GM12801 (cell line): ENCODE results near the gene CXCR4.

Source experiments
- TF ChIP-seq, protein P1 (sequence below): IDR thresholded peaks from one replicate; pipeline ENCODE4 v1.5.1; 2011; ENCODE audit warnings: control low read depth; ENCODE audit not compliant: insufficient read length; ENCODE audit errors: extremely low read depth

The CXCR4 gene

DNA sequence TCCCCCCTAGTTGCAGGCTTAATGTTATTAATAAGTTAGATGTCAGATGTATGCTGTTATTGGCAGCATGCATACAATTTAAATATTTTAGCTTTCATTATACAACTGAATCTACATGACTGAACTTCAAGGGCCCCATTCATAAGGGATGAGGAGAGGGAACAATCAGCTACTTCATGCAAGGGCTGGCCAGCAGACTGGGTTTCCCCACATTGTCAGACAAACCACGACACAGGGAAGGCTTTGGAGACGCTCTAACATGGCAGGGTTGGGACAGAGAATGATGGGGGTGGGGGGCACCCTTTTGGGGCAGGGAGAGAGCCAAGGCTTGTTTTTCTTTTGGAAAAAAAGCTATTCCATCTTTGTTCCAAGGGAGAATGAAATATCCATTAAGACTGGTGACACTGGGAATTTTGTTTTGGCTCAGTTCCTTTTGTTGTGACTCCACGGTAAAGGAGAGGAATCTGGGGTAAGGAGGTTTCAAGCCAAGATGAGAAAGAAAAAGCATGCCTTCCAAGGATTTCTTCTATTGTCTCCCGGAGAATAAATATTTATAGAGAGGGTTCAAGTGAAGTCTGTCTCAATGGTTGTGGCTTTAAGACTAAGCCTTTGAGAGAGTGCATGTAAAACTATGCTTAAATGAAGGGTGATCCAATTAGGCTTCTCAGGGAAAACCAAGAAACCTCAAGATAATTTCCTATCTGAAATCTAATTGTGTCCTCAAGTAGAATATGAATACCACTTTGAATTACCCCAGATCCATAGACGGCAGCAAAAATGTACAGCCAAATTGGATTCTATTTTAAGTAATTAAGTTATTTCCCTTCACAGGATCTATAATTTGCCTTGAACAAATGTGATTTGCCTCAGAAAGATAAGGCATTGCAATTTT, 5.4 kb downstream of the CXCR4 start:
- TF ChIP-seq, protein P1, sequence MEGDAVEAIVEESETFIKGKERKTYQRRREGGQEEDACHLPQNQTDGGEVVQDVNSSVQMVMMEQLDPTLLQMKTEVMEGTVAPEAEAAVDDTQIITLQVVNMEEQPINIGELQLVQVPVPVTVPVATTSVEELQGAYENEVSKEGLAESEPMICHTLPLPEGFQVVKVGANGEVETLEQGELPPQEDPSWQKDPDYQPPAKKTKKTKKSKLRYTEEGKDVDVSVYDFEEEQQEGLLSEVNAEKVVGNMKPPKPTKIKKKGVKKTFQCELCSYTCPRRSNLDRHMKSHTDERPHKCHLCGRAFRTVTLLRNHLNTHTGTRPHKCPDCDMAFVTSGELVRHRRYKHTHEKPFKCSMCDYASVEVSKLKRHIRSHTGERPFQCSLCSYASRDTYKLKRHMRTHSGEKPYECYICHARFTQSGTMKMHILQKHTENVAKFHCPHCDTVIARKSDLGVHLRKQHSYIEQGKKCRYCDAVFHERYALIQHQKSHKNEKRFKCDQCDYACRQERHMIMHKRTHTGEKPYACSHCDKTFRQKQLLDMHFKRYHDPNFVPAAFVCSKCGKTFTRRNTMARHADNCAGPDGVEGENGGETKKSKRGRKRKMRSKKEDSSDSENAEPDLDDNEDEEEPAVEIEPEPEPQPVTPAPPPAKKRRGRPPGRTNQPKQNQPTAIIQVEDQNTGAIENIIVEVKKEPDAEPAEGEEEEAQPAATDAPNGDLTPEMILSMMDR = no peak

- TF ChIP-seq, protein P1 = no peak
Measured at GRCh38 chr2:136111711-136112110, 6.2 kb downstream of the CXCR4 start.

DNA sequence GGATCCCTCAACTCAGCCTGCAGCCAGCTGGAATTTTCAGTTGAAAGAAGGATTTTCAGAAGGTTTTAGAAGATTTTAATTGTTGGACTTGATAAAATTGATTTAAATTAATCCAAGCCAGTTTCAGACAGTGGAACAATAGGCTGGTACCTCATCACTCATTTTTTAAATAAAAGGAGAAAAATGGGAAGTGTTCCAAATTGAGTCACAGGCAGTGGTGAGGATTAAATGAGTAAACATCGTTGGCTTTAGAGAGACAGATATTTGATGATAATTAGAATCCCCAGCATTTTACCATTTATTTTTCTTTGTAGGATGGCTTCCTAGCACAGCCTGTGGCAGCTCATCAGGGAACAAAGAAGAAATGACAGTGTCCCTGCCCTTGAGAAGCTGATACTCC, 7.4 kb downstream of the CXCR4 start:
- TF ChIP-seq, protein P1 = no peak

- TF ChIP-seq, protein P1 = no peak
Measured at GRCh38 chr2:136108463-136108862, 9.5 kb downstream of the CXCR4 start.

DNA sequence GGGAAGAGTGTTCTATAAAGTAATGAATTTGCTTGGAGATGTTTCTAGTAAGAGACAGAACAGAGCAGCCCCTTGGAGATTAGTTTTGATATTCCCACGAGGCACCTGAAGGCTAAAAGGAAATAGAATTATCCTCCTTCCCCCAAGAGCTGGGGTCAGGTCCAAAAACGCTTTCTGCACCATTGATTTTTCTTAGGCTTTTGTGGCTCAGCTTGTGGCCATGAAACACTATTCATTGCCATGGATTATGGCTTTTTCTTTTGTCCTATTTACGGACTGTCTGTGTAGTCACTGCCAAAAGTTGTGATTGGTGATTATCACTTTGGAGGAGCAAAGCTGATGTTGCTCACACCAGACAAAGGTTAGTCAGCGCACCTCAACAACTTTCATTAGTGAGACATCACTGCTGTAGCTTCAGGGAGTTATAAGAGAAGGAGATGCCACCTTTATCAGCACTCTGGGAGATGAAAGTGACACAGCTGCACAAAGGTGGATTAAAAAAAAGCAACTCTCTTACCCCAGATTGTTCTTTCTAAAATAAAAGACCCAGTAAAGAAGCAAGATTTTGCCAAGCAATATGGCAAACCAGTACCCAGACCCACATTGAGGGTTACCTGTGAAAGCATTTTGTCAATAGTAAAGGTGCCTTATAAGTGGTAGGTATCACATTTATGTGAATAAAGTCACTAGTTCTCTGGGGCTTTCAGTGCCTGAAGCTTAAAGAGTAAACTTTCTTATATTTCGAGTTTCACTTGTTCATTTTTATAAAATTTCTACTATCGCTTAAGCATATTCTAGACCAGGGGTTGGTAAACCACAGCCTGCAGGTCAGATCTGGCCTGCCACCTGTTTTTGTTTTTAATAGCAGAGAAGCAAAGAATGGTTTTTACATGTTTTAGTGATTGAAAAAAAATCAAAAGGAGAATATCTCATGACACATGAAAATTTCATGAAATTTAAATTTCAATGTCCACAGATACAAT, 10.6 kb downstream of the CXCR4 start:
- TF ChIP-seq, protein P1 = no peak

- TF ChIP-seq, protein P1 = no peak
Measured at GRCh38 chr2:136106505-136106904, 11.4 kb downstream of the CXCR4 start.

GRCh38 chr2:136104977-136105376, 13.0 kb downstream of the CXCR4 start:
- TF ChIP-seq, protein P1 = no peak
